ENCODE results near the gene FLNB.
"Not testable (repeated sequence)": the region's sequence is repeated elsewhere in the genome, so short reads cannot be mapped to it uniquely, and the experiment has no call there.

FLNB gene

DNA sequence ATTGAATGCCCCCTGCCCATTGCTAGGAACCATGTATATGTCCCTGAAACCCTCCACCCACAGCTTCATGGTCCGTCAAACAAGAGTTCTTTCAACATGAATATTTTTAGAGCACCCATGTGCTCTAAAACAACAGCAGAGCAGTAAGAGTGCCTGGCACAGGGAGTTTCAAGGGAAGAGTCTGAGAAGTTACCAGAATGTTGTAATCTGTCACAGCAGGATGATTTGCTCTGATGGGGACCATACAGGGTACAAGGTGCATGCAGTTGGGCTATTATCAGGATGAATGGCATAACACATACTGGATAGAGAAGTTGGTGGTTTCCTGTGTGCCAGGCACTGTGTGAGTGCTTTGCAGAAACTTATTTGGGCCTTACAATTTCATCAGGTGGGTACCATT is 27.8 kb upstream of the FLNB start:
- no peak for DNase-seq (ENCODE audit: low read depth)

DNA sequence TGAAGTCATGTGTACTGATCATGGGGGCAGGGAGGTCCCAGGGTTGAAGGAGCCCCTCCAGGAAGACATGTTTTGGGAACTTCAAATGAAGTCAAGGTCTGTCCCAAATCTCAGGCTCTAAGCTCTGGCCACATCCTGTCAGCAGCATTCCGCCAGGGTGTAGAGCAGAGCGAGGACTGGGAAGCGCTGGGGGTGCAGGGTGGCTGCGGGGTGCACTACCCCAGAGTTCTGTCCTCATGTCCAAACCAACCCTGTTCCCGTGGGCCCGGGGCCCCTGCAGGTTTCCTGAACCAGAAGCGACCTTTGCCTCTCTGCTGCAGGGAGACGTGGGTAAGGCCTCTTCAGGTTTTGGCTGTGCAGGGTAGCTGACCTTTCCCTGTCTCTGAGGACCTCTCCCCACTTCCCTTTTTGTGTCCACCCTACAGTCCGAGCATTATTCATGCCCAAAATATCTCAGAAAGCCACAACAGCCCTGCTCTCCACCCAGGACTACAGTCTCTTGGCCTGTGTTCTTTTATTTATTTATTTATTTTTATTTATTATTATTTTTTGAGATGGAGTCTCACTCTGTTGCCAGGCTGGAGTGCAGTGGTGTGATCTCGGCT is 26.6 kb upstream of the FLNB start:
- DNase-seq (ENCODE audit: low read depth): no peak

DNA sequence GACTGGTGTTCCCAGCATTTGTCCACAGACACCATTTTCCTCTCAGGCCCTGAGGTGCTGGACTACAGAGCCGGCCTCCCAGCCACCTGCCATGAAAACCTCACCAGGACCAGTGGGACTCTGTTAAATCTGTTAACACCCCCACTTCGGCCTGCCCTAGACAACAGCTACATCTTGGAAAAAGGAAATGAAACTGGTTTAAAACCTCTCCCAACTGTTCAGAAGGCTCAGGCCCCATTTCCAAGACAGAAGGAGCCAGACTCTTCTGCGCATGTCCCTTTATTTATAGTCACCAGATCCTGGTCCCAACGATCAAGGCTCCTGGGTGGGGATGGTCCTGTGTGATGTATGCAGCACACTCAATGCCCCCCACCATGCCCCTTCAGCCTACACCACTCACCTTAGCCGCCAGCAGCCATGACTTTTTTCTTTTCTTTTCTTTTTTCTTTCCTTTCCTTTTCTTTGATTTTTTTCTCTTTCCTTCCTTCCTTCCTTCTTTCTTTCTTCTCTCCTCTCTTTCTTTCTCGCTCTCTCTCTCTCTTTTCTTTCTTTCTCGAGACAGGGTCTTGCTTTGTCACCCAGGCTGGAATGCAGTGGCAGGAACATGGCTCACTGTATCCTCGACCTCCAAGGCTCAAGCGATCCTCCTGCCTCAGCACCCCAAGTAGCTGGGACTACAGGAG is 25.5 kb upstream of the FLNB start:
- DNase-seq (ENCODE audit: low read depth): no peak

DNA sequence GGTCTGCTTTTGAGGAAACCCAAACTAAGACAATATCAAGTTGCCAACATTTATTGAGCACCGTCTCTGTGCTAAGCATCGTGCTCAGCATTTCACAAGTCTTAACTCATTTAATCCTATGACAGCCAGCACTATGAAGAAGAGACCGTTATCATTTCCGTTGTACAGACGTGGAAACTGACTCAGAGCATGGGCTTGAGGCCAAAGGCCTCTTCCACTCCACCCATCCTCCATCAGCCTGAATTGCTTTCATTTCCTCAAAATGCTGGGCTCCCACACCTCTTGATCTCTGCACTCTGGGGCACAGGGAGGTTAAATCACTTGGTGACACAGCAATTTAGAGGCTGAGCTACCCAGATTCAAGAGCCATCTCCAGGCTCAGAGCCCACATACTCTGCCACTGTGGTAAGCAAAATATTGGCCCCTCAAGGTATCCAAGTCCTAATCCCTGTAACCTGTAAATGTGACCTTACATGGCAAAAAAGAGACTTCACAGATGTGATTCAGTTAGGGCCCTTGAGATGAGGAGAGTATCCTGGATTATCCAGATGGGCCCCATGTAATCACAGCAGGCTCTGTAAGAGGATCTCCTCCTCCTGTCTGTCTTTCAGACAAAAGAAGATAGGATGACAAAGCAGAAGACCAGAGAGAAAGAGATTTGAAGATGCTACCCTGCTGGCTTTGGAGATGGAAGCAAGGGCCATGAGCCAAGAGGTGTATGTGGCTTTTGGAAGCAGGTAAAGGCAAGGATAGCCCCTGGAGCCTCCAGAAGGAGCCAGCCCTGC is 24.3 kb upstream of the FLNB start:
- DNase-seq (ENCODE audit: low read depth): peak; percentile 14

GRCh38 chr3:57985176-57985983 is 22.8 kb upstream of the FLNB start:
- no peak for DNase-seq (ENCODE audit: low read depth)

DNA sequence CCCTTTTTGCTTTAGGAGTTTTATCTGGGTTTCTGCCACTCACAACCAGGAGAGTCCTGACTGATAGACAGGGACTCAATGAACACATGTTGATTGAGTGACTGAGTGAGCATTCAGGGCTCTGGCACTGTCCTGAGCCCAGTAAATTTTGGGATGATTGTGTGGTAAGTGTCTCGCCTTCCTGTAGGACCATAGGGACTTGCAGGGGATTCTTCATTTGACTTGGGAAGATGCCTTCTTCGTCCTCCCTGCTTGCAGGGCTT is 22.3 kb upstream of the FLNB start:
- no peak for DNase-seq (ENCODE audit: low read depth)

DNA sequence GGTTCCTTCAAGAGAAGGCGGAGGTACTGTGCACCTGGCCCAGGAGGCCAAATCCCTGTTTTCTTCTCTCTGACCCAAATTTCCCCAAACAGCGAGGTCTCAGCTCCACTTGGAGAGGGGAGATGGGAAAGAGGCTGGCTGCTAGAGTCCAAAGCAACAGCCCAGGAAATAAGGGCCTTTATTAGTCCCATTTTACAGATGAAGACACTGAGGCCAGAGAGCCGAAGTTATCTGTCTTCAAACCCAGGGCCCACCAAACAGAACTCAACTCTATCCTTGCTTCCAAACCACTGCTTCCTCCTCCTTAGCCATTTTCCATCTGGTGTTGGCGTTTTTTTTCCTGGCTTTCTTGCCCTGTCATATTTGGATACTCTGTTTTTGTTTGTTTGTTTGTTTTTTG is 22.0 kb upstream of the FLNB start:
- no peak for DNase-seq (ENCODE audit: low read depth)

DNA sequence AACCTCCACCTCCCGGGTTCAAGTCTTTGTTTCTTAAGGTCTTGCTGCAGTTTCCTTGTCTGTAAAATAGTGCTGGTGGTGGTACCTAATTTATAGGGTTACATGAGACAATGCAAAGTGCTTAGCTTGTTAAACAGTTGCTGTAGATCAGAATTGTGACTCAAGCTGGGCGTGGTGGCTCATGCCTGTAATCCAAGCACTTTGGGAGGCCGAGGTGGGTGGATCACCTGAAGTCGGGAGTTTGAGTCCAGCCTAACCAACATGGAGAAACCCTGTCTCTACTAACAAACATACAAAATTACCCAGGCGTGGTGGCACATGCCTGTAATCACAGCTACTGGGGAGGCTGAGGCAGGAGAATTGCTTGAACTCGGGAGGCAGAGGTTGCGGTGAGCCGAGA is 19.0 kb upstream of the FLNB start:
- DNase-seq (ENCODE audit: low read depth): not testable (repeated sequence)

DNA sequence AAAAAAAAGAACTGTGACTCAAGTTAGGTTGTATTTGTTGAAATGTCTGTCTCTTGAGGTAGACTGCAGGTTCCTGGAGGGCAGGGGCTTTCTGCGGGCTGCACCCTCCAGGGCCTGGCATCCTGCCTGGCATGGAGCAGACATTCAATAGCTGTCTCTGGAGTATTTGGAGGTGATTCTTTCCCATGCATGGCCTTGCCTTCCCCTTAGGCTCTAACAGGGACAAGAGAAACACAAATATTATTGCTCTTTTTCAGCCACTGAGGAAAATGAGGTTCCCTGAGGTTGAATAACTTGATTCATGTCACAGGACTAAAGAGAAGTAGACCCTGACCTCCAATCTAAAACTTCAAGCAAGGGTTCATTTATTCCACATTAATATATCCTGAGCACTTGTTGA is 18.6 kb upstream of the FLNB start:
- no peak for DNase-seq (ENCODE audit: low read depth)

GRCh38 chr3:57992452-57993213 is 15.6 kb upstream of the FLNB start:
- no peak for DNase-seq (ENCODE audit: low read depth)

GRCh38 chr3:57998366-57999283 is 9.6 kb upstream of the FLNB start:
- DNase-seq (ENCODE audit: low read depth): no peak

GRCh38 chr3:57999417-58000115 is 8.7 kb upstream of the FLNB start:
- DNase-seq (ENCODE audit: low read depth): no peak

- DNase-seq (ENCODE audit: low read depth): no peak
Observed at GRCh38 chr3:58000306-58001085, 7.7 kb upstream of the FLNB start.

DNA sequence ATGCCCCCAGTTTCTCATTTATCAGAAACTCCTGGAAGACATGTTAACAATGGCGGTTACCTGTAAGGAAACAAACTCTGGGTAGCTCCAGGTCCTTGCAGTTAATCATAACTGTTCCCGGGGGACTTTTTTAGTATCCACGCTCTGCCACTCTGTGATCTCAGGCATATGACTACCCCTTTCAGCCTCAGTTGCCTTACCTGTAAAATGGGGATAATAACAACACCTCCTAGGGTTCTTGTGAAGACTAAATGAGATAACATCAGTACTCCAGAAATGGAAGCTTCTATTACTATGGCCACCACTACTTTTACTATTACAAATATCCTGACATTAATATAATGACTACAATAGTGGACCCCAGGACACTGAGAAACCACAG is 7.1 kb upstream of the FLNB start:
- DNase-seq (ENCODE audit: low read depth): no peak

DNA sequence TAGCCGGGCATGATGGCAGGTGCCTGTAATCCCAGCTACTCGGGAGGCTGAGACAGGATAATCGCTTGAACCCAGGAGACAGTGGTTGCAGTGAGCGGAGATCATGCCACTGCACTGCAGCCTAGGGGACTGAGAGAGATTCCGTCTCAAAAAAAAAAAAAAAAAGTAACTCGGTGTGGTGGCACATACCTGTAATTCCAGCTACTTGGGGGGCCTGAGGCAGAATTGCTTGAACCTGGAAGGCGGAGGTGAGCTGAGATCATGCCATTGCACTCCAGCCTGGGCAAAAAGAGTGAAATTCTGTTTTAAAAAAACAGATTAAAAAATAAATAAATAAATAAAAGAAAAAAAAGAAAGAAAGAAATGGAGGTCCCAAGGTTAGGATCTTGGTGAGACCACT is 6.2 kb upstream of the FLNB start:
- DNase-seq (ENCODE audit: low read depth): no peak

DNA sequence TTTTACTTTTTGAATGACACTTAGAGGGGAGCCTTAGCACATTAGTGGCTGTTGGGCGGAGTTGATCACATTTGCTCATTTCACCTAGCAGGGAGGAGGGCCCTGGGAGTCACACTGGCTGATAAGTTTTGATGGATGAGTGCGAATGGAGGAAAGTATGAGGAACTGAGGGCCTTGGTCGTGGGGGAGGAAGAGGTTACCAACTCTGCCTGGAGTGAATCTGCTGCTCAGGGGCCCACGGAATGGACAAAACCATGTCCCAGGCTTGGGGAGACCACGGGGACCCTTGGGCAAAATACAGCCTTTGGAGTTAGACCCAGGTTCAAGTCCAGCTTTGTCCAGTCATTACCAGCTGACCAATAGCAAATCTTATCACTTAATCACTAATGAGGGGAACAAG is 5.1 kb upstream of the FLNB start:
- DNase-seq (ENCODE audit: low read depth): no peak

DNA sequence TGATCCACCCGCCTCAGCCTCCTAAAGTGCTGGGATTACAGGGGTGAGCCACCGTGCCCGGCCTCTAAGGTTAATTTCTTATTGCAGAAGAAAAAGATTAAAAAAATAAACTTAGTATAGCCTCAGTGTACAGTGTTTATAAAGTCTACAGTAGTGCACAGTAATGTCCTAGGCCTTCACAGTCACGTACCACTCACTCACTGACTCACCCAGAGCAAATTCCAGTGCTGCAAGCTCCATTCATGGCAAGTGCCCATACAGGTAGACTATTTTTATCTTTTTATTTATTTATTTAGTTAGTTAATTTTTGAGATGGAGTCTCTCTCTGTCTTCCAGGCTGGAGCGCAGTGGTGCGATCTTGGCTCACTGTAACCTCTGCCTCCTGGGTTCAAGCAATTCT is 3.2 kb upstream of the FLNB start:
- DNase-seq (ENCODE audit: low read depth): no peak

DNA sequence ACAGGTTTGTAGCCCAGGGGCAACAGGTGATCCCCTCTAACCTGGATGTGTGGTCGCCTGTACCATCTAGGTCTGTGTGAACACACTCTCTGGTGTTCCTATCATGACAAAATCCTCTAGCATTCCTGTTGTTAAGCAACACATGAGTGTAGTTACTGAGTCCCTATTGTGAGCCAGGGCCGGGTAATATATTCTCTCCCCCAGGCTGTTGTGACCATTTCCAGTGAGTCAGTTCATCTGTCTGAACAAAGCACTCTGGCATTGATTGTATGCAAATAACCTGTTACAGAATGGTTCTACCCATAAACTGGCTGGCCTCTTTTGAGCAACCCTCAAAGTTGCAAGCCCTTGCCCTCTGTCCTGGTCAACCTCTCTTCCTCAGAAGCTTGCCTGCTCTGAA is 2.6 kb upstream of the FLNB start:
- DNase-seq (ENCODE audit: low read depth): no peak

DNA sequence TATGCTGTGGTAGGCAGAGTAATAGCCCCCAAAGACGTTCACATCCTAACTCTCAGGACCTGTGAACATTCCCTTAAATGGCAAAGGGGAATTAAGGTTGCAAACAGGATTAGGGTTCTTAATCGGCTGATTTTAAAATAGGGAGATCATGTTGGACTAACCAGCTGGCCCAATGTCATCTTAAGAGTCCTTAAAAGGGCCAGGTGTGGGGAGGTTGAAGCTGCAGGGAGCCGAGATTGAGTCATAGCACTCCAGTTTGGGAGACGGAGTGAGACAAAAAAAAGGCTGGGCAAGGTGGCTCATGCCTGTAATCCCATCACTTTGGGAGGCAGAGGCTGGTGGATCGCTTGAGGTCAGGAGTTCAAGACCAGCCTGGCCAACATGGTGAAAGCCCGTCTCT is 1.6 kb upstream of the FLNB start:
- DNase-seq (ENCODE audit: low read depth): no peak

Data from activated gamma-delta T cell treated with anti-CD3 and anti-CD28 coated beads, Interleukin-2, amount 50 U/mL, for 16 hours (primary cell).